Middle frontal gyrus (tissue), 1 donor: ENCODE data around the gene DUSP23.

ENCODE experiments used
- DNase-seq: peaks from one replicate; pipeline ENCODE4 v3.0.0-alpha.2; 2015; ENCODE audit warnings: low spot score; ENCODE audit errors: extremely low spot score

DUSP23 gene

DNA sequence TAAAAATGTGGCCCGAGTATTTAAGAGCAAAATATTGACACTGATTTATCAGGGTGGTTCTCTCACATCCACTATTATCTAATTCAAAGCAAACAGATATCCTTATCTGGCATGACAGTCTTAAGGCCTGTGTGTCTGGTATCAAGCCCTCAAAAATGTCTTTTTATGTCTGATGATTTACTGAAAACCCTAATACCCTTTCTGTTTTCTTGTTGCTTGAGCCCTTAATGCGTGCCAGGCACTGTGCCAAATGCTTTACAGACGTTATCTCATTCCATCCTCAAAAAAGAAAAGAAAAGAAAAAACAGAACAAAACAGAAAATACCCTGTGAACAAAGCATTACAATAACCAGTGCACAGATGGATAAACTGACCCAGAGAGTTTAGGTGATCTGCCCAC lies 5.7 kb downstream of the DUSP23 start:
- DNase-seq = no peak

DNA sequence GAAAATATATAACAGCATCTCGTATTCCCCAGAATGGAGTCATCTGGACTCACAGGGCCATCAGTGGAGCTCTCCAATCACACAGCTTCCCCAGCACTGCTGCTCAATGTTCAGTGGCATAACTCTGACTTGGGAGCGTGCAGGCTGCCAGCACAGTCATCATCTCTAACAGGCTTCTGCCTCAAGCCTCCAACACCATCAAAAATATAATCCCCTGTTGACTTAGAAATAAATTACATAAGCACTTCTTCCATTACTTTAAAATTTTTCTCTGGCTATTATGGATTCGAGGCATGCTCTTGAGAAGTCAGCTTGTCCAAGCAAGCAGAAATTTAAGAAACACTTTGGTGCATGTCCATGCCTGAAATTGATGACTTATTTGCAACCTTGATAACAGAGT lies 6.2 kb downstream of the DUSP23 start:
- DNase-seq = no peak

DNA sequence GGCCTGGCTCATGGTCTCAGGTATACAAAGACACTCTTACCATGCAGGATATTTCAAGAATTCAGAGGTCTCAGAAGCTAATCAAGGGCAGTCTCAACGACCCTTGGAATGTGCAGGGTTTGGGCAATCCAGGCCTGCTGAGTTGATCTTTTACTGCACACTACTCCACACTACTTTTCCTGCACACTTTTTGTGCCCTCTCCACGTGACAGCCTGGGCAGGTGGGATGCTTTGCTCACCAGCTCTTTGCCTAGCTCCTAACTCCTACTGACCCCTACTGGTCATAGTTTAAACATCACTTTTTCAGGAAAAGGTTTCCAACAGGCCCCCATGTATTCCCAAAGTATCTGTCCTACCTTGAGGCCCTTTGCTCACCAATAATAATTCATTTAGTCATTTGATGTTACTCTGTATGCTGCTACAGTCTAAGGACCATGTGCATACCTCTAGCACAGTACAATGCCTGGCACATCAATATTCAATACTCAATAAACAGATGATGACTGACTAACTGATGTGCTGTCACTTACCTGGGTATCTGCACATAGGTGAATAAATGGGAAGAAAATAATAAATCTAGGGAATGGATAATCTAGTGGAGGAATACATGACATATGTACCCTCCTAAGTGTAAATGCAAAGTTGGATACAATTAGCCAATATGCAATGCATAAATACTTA lies 9.6 kb downstream of the DUSP23 start:
- no peak for DNase-seq

DNA sequence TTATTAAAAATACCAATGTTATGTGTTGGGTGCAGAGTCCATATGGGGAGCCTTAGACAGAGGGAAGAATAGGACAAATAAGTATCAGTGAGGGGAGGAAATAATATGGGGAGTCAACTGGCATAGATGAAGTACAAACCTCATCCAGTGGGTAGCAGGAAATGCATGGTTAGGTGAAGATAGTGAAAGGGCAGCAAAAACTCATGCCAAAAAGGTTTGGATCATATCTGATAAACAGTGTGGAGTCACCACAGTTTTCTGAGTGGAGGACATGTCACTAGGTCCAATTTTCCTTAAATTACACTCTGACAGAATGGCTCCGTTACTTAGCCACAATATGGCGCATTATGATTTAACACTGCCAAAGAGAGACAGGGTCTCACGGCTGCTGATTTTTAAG lies 10.3 kb downstream of the DUSP23 start:
- DNase-seq = no peak

DNA sequence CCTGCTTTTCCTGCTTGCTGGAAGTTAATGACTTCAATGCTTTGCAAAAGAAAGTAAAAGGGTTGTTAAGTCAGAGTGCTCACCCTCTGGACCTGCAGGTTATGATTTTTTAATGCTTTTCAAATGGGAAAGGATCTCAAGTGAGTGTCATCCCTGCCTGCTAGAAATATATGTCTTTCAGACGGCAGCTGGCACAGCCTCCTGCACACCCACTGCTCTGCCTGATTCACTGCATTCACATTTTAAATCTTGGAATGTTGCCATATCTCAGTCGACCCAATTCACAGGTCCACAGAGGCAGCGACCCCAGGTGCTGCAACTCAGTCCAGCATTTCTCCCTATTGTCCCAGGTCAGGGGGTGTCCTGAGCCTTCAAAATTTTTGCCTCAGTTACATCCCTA lies 10.7 kb downstream of the DUSP23 start:
- DNase-seq = no peak

DNA sequence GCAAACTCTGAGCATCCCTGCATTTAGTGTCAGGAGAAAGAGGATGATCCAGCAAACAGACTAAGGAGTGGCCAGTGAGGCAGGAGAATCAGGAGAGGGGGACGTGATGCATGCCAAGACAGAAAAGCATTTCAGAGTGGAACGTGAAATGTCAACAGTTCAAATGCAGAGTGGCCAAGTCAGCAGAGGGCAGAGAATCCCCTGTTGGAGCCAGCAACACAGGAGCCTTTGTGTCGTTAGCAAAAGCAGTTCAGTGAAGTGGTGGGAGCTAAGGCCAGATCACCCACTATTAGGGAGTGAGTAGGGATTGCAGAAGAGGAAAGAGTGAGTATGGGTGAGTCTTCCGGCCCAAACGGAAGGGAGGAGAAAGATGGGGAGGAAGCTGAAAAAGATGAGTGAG lies 14.8 kb downstream of the DUSP23 start:
- DNase-seq = no peak

DNA sequence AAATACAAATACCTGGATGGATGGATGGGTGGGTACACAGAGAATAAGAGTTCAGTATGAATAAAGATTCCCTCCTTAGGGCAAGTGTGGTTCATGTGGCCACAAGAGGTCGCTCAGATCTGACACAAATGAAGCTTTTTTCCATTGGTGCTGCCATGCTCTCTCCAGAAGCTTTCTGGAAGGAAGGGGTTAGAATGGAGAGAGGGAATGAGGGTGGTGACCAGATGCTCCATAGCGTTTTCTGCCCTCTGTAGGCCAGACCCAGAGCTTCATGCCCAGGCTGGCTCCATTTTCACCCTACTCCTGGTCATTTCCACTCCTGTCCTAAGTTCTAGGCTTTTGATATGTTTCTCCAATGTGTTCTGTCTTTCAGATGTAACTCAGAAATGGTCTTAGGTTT lies 18.1 kb downstream of the DUSP23 start:
- no peak for DNase-seq

DNA sequence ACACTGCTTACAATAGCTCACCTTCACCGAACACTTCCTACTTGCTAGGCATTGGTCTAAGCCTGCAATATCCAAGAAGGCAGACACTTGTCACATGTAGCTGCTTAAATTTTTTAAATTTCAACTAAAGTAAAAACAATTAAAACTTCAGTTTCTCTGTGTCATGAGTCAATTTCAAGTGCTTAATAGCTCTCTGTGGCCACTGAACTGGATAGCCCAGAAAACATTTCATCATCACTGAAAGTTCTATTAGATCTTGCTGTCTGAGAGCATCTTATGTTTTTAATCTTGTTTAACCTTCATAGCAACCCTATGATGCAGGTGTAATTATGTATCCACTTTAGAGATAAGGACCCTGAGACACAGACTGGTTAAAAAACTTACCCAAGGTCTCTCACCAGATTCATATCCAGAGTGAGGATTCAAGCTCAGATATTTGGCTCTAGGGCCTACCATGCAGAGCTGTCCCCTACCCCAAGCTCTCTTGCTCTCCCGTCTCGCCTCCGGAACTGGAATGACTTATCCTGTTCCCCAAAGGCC lies 18.8 kb downstream of the DUSP23 start:
- no peak for DNase-seq

DNA sequence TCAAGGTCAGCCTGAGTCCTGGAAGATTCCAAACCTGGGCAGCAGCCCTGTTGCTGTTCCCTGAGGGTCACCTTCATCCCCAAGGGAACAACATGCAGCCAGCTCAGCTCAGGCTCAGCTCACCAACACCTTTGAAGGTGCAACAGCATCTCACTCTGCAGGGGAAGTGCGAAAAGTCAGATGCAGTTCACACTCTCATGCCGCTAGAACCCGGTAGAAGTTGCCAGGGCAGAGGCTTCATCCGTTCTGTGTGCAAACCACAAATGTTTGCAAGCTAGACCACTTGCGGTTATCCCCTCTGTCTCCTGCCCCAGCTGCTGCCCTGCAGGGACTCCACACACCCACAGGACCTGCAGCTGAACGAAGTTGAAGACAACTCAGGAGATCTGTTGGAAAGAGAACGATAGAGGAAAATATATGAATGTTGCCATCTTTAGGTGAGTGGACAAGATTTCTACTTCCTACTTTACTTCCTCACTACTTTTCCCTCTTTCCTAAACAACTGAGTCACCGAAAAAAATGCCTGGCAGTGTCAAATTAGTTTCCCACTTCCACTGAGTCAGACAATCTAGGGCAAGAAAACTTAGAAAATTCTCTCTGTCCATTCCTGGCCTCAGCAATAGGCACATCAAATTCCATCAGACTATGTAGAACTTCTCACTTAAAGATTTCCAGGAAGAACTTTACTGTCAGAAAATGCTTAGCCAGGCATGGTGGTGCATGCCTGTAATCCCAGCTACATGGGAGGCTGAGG lies 19.6 kb downstream of the DUSP23 start:
- DNase-seq = no peak

DNA sequence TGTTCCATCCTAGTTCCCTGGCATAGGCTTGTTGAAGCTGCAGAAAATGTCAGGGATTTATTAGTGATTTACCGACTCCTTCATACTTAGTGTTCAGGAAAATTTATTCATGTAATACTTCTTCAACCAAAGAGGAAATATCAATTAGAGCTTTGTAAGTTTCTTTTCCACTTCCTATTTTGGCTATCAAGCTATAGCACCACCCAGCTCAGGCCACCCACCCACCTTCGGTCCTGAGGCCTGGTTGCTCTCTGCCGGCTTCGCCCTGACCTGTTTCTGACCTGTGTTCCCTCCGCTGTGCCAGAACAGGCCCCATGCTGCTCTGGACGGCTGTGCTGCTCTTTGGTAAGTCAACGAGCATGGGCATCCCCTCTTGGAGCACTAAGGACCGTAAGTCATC lies 21.3 kb downstream of the DUSP23 start, which contains the start of gene FCRL6:
Gene FCRL6 (plus strand): TSS at position 250 of the 400 bp plus-strand sequence. CDS start 65 bp downstream, at position 315.
- DNase-seq = no peak

DNA sequence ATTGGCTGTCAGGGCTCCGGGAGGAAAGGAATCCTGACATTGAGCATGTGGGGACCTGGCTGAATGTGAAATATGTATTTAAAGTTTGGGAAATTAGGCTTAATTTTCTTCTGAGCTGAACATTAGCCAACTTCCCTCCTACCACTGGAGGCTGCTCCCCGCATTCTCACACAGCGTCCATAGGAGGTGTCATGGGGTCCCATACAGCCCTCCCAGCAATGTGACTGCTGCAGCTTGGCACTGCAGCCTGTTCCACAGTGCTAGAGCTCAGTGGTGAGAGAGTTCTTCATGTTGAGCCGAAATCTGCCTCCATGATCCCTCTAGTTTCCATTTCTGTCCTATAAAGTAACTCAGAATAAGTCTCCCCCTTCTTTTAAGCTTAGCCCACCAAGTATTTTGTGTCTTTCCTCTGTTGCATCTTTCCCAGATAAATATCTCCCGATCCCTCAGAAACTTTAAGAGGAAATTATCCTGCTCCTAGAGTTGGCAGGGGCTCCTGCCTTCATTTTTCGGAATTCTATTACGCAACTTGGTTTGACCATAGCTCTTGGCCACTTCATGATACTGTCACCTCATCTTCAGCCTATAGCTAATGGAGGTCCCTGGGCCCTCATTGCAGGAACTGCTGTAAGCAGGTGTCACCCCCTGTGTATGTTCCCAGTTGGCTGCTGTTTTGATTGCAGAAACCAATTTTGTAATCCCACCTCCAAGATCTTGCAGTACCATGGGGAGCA lies 23.4 kb downstream of the DUSP23 start:
- DNase-seq = no peak

DNA sequence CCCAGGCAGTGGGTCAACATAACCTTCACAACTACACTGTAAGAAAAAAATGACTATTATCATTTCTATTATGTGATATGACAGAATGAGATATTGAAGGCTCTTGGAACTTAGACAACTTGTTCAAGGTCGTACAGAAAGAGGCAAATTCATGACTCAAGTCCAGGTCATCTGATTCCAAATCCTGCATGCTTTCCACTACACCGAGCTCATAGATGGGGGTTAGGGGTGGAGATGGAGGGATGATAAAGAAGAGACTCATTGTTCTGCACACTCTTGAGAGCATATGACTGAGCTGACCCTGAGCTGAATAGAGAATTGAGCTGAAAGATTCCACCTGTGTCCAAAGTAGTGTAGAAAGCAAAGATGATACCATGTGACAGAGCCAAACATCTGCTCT lies 24.2 kb downstream of the DUSP23 start:
- DNase-seq = no peak

DNA sequence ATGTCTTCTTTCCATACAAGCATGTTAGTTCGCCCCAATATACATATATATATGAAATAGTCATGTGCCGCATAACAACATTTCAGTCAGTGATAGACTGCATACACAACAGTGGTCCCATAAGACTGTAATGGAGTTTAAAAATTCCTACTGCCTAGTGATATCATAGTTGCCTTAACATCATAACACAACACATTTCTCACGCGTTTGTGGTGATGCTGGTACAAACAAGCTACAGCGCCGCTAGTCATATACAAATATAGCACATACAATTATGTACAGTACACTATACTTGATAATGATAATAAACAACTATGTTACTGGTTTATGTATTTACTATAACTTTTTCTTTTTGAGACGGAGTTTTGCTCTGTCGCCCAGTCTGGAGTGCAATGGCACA lies 35.2 kb downstream of the DUSP23 start:
- no peak for DNase-seq

DNA sequence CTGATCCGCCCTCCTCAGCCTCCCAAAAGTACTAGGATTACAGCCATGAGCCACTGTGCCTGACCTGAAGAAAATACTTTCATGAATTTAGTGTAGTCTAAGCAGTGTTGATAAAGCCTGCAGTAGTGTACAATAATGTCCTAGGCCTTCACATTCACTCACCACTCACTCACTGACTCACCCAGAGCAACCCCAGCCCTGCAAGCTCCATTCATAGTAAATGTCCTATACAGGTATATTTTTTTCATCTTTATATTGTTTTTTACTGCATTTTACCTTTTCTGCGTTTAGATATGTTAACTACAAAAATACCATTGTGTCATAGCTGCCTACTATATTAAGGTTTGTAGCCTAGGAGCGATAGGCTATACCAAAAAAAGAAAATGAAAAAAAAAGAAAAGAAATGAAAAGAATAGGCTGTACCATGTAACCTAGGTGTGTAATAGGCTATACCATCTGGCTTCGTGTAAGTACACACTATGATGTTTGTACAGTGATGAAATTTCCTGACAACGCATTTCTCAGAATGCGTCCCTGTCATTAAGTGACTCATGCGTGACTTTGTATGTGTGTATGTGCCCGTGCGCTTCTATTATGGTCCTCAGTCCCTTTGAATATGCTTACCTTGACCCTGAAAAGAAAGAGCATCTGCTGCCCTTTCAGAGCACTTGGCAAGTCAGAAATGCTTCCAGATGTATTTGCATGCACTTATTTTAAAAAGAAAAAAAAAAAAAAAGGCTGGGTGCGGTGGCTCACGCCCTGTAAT lies 36.7 kb downstream of the DUSP23 start:
- DNase-seq = no peak

DNA sequence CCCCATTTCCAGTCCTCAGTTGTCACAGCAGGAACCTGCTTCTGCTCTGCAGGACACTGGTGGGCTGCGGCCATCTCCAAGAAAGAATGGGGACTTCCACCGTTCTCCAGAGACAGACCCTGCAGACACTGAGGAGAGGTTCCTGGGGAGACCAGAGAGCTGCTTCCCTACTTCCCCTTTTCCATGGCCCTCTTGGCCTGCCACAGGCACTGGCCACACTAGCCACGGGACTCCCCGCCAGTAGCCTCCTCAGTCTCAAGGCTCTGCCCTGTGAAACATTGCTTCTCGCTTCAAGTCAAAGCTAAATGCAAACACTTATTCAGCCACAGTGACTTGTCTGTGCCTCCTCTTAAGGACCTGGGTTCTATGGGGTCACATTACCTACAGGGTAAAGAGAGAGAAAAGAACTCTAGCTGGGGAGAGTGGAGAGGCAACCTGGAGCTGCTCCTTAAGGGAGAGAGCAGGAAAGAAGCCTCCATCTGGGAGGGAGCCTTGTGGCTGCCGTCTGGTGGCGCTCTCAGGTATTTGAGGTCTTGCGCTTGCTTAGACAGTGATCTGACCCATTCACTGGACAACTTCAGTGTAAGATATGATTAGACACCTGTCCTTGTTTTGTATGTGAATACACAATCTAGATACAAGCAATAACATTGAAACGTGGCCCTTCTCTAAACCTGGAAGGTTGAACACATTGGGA lies 40.6 kb downstream of the DUSP23 start:
- no peak for DNase-seq

DNA sequence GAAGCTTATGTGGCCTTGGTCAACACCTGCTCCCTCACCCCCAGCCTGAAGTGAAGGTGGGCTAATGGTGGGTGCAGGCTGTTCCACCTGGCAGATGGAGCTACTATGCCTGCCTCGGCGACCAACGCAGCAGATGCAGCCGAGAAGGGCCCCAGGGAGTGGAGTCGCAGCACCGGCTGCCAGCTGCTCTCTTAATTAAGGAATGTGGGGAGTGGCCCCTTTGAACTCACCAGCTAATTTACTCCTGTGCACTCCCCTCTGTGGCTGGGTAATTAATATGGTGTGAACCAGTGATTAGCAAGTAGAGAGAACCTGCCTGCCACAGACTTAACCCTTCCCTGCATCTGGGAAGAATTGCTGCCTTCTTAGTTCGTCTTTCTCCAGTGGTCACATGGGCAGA lies 42.6 kb downstream of the DUSP23 start:
- no peak for DNase-seq

DNA sequence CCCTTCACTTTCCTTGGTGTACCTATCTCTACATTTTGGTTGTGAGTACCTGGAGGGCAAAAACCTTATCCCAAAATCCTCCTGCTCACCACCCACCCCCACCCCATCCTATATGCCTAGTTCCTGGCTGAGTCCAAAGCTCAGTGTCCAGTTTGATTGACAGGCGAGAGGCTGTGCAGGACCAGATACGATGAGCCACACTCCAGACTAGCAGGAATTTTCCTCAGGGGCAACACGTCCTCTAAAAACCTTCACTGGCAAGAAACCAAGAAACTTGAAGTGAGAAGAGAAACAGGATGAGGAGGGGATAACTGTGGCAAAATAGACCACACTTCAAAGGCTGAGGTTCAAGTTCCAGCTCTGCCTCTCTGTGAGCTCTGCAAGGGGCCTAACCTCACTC lies 44.8 kb downstream of the DUSP23 start:
- DNase-seq = no peak

DNA sequence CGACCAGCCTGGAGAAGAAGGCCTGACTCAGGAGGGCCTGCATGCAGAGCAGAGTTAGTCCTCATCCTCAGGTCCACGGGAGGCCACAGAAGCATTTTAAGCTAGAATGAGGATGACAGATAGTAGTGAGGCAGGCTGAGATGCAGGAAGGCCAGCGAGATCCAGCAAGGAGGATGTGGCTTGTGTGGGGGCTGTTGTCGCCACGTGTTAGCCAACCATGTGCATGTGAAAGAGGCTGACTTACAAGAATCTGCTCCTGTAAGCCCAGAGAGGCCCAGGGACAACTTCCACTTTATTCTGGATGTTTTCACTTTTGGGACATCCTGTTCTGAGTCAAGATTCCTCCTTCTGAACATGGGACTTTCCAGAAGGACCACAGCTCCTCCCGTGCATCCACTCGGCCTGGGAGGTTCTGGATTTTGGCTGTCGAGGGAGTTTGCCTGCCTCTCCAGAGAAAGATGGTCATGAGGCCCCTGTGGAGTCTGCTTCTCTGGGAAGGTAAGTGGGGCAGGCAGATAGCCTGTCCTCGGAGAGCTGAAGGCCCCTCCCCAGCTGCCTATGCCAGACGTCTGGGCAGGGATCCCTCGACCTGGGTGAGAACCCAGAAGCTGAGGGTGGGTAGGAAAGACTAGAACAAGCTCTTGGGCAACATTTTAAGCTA lies 45.8 kb downstream of the DUSP23 start, which contains the start of gene SLAMF8:
Gene SLAMF8 (plus strand): TSS at position 433 of the 661 bp plus-strand sequence. CDS start 26 bp downstream, at position 459.
- no peak for DNase-seq

DNA sequence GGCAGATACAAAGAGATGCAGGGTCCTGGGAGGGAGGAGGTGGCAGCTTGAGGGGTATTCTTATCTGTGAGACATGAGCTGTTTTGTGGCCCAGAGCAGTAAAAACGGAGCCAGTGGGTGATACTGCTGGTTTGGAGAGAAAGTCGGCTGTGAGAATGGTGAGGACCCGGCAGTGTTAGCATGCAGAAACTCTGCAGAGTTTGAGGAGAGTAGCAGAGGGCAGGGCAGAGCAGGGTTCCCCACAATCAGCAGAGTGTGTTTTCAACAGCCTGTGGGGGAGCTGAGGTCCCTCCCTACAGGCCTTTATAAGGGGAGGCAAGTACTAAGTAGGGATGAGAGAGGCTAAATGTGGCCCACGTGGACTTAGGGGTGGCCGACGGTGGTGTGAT lies 46.3 kb downstream of the DUSP23 start:
- DNase-seq = no peak

DNA sequence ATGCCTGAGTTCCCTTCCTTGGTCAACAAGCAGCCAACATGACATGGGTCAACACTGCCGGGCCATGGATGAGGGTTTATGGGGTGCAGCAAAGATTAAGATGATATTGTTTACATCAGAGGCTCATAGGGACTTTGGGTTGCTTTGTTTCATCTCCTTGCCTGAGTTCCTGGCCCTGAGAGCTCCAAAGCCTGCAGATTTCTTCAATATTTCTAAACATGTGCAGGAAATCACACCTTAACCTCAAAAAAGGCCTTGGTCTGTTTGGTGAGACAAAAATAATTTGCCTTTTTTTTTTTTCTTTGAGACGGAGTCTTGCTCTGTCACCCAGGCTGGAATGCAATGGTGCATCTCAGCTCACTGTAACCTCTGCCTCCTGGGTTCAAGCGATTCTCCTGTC lies 46.8 kb downstream of the DUSP23 start:
- no peak for DNase-seq
